GM18519 (cell line): ENCODE results near the gene WDR48.

Experiments
- ATAC-seq: cut with Tn5 transposase; IDR thresholded peaks from one replicate; pipeline ENCODE4 v1.9.1; 2021; ENCODE audit warnings: mild to moderate bottlenecking, moderate library complexity; ENCODE audit not compliant: unreplicated experiment, low FRiP score

The WDR48 gene

GRCh38 chr3:39137435-39137936 is 85.7 kb downstream of the WDR48 start:
- no peak for ATAC-seq

DNA sequence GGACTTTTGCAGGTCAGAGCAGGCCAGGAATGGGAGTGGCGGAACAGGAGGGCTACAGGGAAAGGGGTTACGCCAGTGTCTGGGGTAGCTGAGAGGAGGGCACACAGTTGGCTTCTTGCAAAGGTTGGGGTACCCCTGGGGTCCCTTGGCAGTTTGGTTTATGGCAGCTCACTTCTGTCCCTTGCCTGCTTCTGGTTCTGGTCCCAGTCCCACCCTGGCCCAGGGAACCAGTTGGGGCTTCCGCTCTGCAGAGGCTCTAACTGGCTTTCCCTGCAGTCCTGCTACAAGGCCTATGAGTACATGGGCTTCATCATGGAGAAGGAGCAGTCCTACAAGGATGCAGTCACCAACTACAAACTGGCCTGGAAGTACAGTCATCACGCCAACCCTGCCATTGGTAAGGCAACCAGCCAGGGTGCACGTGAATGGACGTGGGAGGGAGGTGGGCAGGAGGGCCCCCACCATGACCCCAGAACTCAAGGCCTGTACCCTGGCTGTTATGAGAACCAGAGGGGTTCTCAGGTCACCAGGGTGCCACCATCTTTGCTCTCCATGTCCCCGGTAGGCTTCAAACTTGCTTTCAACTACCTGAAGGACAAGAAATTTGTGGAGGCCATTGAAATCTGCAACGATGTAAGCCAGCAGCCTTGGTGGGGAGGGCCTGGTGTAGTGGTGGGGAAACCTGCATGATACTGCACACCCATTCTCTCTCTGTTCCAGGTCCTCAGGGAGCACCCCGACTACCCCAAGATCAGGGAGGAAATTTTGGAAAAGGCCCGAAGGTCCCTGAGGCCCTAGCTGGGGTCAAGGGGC is 86.4 kb downstream of the WDR48 start:
- no peak for ATAC-seq

GRCh38 chr3:39138804-39139415 is 87.1 kb downstream of the WDR48 start:
- no peak for ATAC-seq

DNA sequence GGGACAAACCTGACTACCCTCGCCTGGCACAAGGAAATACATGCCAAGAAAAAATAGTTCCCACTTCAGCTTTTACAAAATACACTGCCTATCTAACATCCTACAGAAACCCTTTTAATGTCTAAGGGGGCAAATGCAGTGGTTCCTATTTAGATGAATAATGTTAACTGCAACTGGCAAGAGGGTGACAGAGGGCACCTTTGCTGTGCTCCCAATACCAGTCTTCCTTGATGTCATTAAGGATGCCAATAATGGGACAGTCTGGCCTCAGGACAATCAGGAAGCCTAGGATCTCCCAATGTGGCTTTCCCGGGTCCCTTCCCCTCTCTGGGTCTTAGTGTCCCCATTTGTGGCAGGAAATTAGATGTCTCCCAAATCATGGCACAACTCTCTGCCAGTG is 87.6 kb downstream of the WDR48 start:
- no peak for ATAC-seq

DNA sequence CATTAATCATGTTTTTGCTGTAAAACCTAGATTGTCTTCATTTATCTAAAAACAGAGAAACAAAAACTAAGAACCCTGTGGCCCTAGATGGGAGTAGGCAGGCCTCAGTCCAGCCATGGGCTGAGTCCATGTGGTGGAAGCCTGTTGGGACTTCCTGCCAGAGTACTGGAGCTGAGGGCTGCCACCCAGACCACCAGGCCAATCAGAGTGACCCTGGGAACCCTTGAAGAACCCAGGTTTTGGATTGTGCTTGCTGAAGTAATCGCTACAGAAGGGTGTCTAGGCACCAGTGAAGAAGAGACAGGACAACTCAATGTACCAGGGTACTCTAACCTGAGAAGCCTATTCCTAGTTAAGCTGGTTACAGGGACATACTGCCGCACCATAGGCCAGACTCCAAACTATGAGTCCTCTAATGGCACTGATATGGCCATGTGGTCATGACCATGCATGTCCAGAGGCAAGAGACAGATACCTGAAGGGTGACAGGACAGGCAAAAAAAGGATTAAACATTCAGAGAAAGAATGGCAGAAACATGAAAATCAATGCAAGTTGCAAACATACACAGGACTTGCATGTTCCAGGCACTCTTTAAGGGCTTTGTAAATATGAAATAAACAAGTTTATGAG is 88.6 kb downstream of the WDR48 start:
- ATAC-seq = no peak

DNA sequence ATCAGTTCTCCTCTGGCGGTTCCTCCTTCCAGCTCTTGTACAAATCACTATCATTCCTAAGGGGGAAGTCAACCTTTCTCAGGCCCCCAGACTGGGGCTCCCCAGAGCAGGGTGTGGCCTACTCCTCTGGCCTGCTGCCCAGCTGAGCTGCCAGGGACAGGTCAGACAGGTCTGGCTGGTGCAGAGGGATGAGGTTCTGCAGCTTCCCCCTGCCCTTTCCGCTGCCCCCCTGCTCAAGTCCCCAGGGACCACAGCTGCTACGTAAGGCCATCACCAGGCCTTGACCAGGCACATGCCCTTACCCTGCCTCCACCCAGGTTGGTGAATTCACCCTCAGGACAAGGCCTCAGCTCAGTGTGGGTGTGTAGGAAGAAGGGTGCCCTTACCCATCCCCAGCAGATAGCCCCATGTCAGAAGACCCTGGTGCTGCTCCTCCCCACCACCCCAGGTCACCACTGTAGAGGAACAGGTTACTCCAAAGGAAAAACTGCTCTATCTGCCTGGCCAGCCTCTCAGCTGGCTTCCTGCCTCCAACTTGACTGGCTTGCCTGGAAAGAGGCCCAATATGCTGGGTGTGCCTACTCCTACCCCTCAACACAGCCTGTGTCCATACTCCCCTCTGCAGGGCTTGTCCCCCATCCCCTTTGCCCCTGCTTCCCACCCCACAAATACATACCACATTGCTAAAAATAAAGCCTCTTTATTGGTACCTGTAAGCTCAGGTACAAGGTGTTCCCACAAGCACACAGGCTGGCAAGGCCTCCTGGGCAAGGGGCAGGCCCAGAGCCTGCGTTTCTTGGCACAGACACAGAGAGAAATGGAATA is 89.6 kb downstream of the WDR48 start:
- ATAC-seq = no peak

DNA sequence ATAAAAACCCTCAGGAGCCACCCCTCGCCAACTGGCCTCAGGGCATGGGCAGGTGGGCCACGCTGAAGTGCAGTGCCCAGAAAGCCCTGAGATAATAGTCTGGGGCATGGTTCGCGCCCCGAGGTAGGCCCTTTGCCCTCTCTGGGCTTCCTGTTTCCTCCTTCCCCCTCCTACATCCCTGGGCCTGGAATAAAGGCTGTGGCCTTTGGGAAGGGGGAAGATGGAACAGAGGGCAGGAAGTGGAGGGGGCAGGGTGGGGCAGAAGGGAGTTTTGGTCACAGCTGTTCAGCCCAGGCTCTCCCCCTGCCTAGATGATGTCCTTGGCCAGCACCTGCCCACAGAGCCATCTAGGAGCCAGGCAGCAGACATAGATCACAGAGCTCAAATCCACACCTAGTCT is 90.3 kb downstream of the WDR48 start:
- ATAC-seq = no peak

DNA sequence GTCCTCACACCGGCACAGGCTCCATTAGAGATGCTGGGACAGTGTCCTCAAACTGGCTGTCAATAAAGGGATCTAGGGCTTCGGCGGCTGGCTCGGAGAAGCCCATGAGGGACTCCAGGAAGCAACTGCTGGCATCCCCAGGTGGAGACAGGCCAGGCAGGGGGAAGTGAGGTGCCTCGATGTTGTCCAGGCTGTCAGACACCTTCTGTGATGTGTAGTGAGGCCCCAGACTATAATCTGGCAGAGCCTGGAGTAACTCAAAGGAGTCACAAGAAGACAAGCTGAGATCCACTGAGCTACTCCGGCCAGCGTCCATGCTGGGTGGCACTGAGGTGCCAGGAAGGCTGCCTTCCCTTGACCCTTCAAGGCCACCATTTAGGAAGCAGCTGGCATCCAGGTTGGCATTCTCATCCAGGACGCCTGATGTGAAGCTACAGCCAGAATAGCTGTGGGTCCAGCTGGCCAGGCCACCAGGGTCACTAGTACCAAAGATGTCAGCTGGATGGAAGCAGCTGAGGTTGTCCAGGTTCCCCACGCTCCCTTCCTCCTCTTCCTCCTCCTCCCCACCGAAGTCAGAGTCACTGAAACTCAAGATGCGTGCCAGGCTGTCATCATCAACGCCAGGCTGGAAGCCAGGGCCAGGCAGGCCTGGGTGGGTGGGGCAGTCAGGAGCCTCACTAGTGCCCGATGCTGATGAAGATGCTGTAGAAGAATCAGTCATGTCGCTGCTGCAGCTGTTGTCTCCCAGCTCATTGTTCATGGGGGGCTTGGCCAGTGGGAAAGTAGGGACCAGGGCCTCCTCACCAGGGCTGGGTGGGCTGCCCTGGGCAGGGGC is 91.5 kb downstream of the WDR48 start:
- ATAC-seq = no peak

- ATAC-seq = no peak
Measured at GRCh38 chr3:39144095-39144747, 92.4 kb downstream of the WDR48 start.

DNA sequence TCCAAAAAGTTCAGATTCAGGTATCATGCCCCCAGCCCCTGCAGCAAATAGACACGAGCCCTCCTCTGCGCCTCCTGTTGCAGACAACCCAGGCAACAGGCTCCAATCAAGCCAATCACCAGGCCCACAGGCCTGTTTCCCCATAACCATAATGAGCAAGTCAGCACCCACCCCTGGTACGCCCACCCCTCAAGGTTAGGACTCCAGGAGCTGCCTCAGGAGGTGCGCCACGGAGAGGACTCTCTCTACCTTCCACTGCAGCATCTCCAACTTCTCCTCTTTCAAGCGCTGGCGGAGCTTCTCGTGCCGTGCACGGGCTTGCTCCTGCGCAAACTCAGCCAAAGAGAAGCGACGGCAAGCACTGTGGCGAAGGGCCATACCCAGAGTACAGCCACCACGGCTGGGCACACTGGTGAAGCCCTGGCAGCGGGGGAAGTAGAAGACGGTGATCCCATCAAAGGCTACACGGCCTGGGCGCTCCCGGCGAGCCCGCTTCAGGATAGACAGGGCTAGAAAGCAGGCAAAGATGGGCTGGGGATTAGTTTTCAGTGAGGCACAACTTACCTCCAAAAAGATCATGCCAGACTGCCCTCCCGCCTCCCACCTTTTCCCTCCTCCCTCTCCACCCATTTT is 93.0 kb downstream of the WDR48 start:
- ATAC-seq = no peak

GRCh38 chr3:39146083-39146501 is 94.3 kb downstream of the WDR48 start:
- no peak for ATAC-seq
